HTR-8/SVneo (cell line): Measurements from ENCODE around the gene AP1G2.
"Not testable (repeated sequence)": the region's sequence is repeated elsewhere in the genome, so short reads cannot be mapped to it uniquely, and the experiment has no call there.

Source experiments
- DNase-seq: peaks from one replicate; pipeline ENCODE4 v3.0.0; 2011; ENCODE audit warnings: low spot score, mixed read lengths; ENCODE audit not compliant: insufficient read length
- FAIRE-seq: peaks from 2 replicates; lab custom pipeline; 2011; peaks lifted over from hg19 to GRCh38; lab: Jason Lieb, UNC

AP1G2 gene, protein sequence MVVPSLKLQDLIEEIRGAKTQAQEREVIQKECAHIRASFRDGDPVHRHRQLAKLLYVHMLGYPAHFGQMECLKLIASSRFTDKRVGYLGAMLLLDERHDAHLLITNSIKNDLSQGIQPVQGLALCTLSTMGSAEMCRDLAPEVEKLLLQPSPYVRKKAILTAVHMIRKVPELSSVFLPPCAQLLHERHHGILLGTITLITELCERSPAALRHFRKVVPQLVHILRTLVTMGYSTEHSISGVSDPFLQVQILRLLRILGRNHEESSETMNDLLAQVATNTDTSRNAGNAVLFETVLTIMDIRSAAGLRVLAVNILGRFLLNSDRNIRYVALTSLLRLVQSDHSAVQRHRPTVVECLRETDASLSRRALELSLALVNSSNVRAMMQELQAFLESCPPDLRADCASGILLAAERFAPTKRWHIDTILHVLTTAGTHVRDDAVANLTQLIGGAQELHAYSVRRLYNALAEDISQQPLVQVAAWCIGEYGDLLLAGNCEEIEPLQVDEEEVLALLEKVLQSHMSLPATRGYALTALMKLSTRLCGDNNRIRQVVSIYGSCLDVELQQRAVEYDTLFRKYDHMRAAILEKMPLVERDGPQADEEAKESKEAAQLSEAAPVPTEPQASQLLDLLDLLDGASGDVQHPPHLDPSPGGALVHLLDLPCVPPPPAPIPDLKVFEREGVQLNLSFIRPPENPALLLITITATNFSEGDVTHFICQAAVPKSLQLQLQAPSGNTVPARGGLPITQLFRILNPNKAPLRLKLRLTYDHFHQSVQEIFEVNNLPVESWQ

DNA sequence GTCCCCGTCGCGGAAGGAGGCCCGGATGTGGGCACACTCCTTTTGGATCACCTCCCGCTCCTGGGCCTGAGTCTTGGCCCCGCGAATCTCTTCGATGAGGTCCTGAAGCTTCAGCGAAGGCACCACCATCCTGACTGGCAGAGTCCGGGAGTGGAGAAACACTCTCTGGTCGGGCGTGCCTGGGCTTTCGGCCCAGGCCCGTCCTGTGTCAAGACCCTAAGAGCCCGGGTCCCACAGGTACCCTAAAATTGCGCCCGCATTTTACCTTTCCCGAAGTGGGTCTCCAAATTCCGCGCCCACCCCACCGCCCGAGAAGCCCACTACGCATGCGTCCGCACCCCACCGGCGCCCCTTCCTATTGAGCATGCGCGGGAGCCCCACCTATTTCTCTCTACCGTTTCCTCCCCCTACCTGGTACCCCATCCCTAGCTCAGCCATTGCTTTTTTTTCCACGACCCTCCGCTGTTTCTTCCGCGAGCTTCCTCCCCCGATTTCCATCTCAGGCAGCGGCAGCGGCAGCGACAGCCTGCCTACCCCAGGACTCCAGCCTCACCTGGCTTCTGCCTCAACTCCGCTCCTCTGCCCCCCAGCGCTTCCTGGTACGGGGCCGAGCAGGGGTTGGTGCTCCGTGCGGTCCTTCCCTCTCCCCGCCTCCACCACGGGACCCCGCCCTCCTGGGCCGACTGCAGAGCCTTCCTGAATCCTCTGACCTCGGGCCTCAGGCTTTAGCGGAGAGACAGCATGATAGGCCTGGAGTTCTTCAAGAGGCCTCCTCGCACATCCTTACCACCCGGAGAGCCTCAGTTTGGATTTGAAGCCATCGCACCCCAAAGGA is at the start of gene AP1G2:
Gene AP1G2 (minus strand): TSS at position 606 of the 835 bp plus-strand sequence. CDS start 477 bp downstream, at position 129.
- DNase-seq (peak; percentile 93), FAIRE-seq (no peak)

DNA sequence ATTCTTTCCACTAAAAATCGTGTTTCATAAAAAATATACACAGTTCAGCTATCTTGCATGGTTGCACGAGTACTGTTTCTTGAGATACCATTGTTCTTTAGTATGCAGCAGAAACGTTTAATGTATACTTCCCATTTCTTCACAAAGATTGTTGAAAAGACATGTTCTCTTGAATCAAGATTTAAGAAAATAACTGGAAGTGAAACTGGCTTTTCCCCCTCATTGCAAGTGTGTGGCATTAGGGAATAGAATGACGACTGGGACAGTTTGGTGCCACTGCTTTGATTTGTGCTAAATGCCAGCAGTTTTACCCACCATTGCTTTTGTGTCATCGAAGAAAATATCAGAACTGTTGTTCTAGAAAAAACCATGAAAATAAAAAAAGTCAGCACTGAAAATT is 48.3 kb upstream of the AP1G2 start:
- no peak for FAIRE-seq
- no peak for DNase-seq

DNA sequence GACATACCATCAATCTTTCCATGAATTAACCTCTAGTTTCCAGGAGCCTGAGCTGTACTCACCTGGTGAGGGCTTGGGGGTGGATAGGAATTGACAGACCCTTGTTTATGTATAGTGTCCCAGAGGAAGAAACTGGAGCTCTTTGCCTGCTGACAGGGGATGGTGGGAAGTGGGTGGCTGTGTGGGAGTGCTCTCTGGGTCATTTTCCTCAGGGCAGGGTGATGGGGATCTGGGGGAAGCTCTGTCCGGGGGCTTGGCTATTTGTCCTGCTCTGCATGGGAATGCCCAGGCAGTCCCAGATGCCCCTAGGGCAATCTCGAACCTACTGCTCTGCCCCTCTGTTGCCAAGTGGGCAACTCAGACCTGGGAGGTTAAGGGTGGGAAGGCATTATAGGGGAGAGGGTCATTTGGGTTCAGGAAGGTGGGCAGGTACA is 46.8 kb upstream of the AP1G2 start:
- FAIRE-seq (no peak), DNase-seq (no peak)

DNA sequence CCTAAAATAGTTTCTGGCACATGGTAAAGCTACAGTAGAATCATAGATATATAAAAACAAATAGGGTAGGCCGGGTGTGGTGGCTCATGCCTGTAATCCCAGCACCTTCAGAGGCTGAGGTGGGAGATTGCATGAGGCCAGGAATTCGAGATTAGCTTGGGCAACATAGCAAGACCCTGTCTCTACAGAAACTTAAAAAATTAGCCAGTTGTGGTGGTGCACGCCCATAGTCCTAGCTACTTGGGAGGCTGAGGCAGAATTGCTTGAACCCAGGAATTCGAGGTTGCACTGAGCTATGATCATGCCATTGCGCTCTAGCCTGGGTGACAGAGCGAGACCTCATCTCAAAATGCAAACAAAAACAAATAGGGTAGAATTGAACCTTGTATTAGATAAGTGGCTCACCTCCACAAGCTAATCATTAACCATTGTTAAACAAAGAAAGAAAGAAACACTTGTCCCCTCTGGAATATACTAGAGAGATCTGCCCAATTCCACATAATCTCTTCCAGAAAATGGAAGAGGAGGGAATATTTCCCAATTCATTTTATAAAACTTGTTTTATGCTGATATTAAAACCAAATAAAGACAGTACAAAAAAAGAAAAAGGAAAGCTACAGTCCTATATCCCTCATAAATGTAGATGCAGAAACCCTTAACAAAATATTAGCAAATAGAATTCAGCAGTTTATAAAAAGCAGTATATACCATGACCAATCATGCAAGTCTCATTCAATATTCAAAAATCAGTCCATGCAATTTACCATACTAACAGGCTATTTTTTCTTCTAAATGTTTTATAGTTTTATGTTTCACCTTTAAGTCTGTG is 45.9 kb upstream of the AP1G2 start:
- DNase-seq (no peak), FAIRE-seq (no peak)

DNA sequence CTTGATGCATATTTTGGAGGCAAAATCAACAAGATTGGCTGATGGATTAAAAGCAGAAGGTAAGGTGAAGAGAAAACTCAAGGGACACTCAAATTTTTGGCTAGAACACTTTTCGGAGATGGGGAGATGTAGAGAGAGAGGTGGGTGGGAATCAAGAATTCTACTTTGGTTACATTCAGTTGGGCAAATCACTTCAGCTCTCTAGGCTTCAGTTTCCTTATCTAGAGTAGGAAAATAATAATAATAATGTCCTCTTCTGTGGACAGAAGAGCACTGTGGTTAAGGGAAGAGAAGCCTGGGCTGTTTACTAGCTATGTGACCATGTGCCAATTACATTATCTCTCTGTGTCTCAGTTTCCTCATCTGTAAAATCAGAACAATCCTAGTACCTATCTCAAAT is 45.2 kb upstream of the AP1G2 start:
- FAIRE-seq = no peak
- no peak for DNase-seq

DNA sequence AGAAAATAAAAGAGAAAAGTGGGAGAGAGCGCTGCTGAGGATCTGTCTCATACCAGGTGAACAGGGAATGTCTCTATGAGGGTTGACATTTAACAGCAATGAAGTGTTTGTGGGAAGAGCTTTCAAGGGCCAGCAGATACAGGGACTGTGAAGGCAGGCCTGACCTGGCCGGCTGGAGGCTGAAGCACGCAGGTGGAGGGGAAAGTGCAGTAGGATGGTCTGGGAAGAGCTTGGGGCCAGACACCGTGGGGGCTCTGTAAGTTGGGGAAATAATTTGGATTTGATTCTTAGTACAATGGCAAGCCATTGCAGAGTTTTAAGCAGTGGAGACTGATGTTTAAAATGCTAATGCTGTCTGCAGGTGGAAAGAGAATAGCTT is 44.8 kb upstream of the AP1G2 start:
- DNase-seq (no peak), FAIRE-seq (no peak)

DNA sequence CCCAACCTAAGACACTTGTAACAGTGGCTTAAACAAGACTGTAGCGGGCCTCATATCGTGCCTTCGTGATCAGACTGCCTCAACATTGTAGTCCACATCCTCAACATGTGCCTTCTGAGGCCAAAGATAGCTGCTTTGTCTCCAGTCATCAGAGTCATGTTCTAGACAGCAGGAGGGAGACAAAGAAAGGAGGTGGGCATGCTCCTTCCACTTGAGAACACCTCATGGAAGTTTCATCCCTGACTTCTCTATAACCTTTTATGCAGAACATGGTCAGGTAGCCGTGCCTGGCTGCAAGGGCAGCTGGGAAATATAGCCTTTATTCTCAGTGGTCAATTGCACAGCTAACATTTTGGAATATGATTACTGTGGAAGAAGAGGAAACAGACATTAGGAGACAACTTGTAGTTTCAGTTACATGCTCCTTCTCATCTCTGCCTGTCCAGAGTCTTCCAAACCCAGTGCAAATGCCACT is 43.3 kb upstream of the AP1G2 start:
- DNase-seq = no peak
- FAIRE-seq = no peak

DNA sequence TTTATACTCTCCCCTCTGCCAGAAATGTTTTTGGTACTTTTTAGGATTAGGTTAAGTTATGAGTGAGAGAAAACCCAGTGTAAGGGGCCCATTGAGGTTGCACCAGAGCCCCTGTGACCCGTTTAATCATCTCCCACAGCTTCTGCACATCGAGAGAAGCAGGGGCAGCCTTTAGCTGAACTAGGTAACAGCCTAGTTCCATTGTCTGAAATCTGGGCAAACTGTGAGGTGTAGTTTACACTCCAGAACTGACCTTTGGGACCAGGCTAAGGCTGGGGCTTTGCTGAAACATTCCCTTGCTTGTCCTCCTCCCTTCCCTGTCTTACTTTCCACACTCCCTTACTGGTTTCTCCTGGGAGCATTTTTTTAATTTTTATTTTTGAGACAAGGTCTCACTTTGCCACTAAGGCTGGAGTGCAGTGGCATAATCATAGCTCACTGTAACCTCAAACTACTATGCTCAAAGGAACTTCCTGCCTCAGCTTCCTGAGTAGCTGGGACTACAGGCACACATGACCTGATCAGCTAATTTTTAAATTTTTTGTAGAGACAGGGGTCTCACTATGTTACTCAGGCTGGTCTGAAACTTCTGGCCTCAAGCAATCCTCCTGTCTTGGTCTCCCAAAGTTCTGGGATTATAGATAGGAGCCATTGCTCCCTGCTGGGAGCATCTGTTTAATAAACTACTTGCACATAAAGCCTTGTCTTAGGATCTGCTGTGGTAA is 42.7 kb upstream of the AP1G2 start:
- no peak for DNase-seq
- FAIRE-seq = no peak

DNA sequence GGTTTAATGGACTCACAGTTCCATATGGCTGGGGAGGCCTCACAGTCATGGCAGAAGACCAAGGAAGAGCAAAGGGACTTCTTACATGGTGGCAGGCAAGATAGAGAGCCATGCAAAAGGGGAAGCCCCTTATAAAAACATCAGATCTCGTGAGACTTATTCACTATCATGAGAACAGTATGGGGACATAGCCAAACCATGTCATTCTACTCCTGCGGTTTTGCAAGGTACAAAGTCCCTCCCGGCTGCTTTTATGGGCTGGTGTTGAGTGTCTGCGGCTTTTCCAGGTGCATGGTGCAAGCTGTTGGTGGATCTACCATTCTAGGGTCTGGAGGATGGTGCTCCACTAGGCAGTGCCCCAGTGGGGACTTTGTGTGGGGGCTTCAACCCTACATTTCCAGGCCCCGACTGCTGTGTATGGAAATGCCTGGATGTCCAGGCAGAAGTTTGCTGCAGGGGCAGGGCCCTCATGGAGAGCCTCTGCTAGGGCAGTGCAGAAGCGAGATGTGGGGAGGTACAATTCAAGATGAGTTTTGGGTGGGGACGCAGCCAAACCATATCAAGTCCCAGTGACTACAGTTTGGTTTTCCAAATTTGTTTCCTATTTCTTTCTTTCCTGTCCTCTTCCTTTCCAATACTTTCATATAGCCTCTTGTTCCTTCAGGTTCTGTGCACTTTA is 42.0 kb upstream of the AP1G2 start:
- not testable (repeated sequence) for FAIRE-seq, DNase-seq

DNA sequence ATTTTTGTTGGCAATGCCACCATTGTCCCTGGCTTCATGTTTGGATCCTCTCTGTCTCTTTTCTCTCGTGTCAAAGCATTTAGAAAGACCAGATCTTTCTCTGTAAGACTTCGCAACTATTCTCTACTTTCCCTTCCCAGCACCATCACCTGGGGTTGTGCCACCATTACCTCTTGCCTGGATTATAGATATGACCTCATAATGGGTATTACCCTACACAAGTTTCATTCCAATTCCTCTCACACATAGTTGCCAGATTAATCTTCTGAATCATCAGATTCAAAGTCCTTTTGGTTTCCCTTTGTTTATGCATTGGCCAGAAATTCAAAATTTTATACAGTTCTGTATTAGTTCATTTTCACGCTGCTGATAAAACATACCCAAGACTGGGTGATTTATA is 41.4 kb upstream of the AP1G2 start:
- DNase-seq (no peak), FAIRE-seq (no peak)

DNA sequence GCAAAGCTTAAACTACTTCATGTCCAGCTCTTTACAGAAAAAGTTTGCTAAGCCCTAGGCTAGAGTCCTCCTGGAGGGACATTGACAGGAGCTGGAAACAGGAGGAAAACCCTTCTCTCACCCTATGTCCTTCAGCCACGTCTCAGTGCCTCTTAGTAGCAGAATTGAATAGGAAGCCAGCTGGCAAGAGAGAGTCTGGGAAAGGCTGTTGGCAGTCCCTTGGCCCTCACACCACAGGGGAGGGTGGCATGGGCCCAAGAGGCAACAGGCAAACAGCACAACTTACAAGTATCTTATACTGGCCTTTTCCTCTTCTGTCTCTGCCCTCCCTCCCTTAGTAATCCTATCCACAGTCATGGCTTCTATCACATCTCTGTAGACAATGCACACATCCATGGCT is 40.9 kb upstream of the AP1G2 start:
- FAIRE-seq (no peak), DNase-seq (no peak)

DNA sequence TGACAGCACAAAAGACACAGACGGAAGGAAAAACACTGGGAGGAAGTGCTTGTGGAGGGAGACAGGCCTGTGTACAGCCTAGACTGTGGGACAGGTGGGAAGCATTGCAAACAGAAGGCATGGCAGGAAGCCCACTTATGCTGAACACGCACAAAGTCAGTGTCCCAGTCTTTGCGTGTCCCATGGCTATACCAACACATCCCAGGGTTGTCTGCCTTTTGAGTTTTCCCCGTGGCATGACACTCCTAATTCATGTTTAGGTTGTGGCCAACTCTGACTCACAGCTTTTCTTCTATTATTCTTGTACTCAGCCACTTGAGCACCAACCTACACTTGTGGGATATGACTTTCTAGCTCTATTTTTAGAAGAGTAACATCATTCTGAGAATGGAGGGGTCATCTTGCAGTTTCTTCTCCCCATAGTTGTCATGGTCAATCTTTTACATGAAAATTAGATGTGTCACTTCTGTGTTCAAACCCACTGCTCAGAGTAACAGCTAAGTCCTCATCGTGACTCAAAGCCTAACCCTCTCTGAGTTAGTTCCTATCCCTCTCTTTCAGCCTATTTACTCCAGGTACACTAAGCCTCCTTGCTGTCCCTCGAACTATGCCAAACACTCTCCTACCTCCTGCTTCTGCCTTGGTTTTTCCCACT is 38.5 kb upstream of the AP1G2 start:
- DNase-seq (no peak), FAIRE-seq (no peak)

DNA sequence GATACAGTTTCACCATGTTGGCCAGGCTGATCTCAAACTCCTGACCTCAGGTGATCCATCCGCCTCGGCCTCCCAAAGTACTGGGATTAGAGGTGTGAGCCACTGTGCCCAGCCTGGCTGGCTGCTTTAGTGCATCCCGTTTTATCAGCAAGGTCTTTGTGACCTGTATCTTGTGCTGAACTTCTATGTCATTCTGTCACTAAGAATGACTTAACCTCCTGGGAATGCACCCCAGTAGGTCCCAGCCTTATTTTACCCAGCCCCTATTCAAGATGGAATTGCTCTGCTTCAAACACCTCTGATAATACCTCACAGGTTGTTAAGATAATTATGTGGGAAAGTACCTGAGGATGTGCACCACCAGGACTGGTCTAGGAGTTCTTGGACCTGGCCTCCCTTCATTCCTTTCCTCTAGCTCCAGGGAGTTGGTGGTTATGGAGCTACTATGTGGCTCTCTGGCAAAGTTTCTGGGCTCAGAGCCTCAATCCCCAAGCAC is 37.1 kb upstream of the AP1G2 start:
- FAIRE-seq (no peak), DNase-seq (no peak)

DNA sequence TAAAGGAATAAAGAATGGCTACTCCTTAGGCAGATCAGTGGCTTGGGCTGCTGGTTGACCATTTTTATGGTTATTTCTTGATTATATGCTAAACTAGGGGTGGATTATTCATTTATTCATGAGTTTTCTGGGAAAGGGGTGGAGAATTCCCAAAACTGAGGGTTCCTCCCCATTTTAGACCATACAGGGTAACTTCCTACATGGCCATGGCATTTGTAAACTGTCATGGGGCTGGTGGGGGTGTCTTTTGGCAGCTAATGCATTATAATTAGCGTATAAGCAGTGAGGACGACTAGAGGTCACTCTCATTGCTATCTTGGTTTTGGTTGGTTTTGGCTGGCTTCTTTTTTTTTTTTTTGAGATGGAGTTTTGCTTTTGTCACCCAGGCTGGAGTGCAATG is 36.6 kb upstream of the AP1G2 start:
- DNase-seq (no peak), FAIRE-seq (no peak)

DNA sequence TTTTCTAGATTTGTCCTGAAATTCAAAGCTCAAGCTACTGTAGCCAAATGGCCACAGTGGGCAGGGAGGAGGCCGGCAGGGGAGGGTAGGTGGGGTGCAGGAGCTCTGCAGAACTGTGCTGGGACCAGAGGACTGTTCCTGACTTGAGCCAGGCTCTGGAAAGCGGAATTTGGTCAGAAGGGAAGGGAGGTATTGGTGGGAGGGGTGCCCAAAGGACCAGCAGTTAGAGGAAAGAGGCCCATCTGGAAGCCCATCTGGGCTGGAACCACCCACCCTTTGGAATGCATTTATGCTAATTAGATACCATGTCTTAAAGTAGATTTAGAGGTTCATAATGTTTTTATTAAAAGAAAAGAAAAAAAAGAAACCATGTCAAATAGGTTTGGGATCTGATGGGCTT is 35.5 kb upstream of the AP1G2 start:
- no peak for FAIRE-seq
- DNase-seq = no peak

DNA sequence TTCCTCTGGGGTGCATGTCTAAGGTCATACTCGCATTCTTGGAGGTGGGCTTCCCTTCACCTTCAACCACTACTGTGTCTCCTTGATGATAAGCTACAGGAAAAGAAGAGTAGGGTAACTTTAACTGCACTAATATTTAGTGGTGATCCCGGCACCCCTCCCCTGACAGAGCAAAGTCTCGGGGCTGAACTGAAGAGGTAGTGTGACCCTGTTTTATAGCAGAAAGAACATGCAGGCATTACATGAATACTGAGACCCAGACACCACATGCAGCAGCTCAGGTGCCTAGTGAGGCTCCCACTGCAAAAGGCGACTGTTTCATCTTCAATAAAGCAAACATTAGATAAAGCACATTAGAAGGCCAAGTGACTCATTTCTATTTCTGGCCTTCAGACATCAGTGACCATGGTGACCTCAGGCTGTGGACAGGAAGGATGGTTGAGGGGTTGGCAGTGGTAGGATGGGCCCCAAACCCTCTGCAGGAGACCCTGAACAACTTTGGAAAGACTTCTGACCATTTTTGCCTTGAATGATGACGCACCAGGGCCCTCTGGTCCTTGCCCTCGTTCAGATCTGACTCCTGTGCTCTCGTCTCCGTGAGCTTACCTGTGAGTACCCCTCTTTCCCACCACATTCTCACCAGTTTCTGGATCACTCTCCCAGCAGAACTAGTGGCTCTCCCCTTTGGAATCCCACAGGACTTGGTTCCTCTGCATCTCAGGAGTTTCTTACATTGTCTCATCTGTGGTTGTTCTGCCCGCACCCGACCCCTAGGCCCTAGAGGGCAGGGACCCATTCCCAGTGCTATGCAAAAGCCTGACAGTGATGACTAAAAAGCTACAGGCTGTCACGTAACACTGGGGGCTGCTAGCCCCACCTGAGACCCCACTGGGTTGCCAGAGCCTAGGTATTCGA is 34.8 kb upstream of the AP1G2 start:
- no peak for DNase-seq
- FAIRE-seq = no peak

DNA sequence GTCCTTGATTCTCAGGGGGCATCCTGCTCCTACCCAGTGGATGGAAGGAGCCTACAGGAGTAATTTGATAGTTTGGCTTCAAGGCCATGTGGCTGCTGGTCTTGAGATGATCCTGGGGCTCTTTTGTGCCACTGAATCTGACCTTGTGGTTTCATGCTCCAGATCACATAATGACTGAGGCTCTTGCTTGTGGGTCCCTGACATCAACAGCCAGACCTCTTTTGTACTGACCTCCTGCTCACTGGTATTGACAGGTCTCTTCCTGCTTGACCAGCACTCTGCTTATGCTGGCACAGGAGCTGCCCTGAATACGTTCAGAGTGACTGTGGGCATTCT is 34.2 kb upstream of the AP1G2 start:
- FAIRE-seq (no peak), DNase-seq (no peak)
